Body of pancreas (tissue), 4 donors: ENCODE data around the gene DYNLRB1. TPM values are rescaled to one million over a fixed set of nuclear protein-coding genes. Genes with fewer than 3 reads are reported as not detected.

Source experiments
- ATAC-seq: fragments of 150-250 bp; one replicate; pipeline ENCODE4 v1.9.1; 2016
- DNase-seq, 4 donors: peaks; one replicate each; pipeline ENCODE4 v3.0.0-alpha.2; 2019
- H3K27ac ChIP-seq, 4 donors: fragments of 200-600 bp; sonication (generic); 1 replicate in 3 of 4; 2 replicates in 1 of 4; pipeline versions ENCODE4 v1.5.1 to v1.6.1; 2016 to 2019; ENCODE audit warnings: mild to moderate bottlenecking in 1 of 4, mixed read lengths in 1 of 4, moderate library complexity in 1 of 4
- H3K27me3 ChIP-seq, 2 donors: fragments of 200-600 bp; sonication (generic); one replicate each; pipeline ENCODE4 v1.6.0; 2016; ENCODE audit warnings: mild to moderate bottlenecking in 1 of 2
- H3K36me3 ChIP-seq, 2 donors: fragments of 200-600 bp; sonication (generic); replicated peaks in 1 of 2; 2 replicates each; pipeline ENCODE4 v1.5.1; 2016; ENCODE audit warnings: low read depth in 2 of 2; ENCODE audit not compliant: insufficient read depth in 1 of 2
- H3K4me1 ChIP-seq: fragments of 200-600 bp; sonication (generic); one replicate; pipeline ENCODE4 v1.6.0; 2016
- H3K4me3 ChIP-seq, 2 donors: fragments of 200-600 bp; sonication (generic); 1 replicate in 1 of 2; 2 replicates in 1 of 2; pipeline ENCODE4 v1.5.1; 2016 to 2019
- H3K9me3 ChIP-seq, 3 donors: fragments of 200-600 bp; sonication (generic); 1 replicate in 2 of 3; 2 replicates in 1 of 3; pipeline ENCODE4 v1.5.1; 2016
- POLR2A ChIP-seq, 3 donors: fragments of 450-650 bp; IDR thresholded peaks; one replicate each; pipeline ENCODE4 v1.6.1; 2016; ENCODE audit warnings: antibody characterized with exemption in 3 of 3, mild to moderate bottlenecking in 2 of 3
- WGBS, 2 donors: methylation state at CpG; one replicate each; pipeline ENCODE4 v1.1.5; 2017; 5-methylcytosine and 5-hydroxymethylcytosine counted together
- intact Hi-C: fragments of 100-400 bp; cut with DNase I; formaldehyde crosslinking; loops from one replicate; pipeline ENCODE4 v1.15.1; 2023
- total RNA-seq, 2 donors: library from RNA; depleted of rRNA; stranded (reverse); fragments of >200 nt; gene quantifications; one replicate each; pipeline ENCODE4 v1.1.0, GENCODE V29; 2016
- TF ChIP-seq, protein P1 (sequence below), 7 experiments: fragments of 450-650 bp in 4 of 7; fragments of 200-600 bp in 3 of 7; sonication (generic) in 3 of 7; IDR thresholded peaks; one replicate each; pipeline ENCODE4 v1.5.1; 2016 to 2019; ENCODE audit warnings: antibody characterized with exemption in 7 of 7

The DYNLRB1 gene
- total RNA-seq, 2 donors from 2014 or later = 58.9 to 64.3 TPM

DNA sequence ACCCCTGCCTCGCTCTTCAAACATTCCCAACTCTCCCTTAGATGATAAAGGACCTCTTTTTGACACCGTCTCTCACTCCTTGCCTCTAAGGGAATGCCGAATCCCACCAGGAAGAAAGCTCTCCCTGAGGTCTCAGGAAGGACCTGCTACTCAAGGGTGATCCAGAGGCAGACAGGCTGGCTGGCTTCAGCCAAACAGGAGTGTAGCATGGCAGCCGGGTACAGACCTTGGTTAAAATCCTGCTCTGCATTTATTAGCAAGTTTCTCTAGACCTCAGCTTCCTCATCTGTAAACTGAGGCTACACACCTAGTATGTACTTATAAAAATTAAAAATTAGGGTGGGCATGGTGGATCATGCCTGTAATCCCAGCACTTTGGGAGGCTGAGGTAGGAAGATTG, 59.5 kb downstream of the DYNLRB1 start:
- no peak for ATAC-seq
- WGBS, 2 donors = 88 to 98% methylated on average over 4 of the region's 4 CpGs
- H3K36me3 ChIP-seq = no peaks in the 10 kb centered on the region
- H3K27ac ChIP-seq = no peak overlapping the region
- H3K9me3 ChIP-seq = no peaks in the 10 kb centered on the region
- TF ChIP-seq, protein P1, sequence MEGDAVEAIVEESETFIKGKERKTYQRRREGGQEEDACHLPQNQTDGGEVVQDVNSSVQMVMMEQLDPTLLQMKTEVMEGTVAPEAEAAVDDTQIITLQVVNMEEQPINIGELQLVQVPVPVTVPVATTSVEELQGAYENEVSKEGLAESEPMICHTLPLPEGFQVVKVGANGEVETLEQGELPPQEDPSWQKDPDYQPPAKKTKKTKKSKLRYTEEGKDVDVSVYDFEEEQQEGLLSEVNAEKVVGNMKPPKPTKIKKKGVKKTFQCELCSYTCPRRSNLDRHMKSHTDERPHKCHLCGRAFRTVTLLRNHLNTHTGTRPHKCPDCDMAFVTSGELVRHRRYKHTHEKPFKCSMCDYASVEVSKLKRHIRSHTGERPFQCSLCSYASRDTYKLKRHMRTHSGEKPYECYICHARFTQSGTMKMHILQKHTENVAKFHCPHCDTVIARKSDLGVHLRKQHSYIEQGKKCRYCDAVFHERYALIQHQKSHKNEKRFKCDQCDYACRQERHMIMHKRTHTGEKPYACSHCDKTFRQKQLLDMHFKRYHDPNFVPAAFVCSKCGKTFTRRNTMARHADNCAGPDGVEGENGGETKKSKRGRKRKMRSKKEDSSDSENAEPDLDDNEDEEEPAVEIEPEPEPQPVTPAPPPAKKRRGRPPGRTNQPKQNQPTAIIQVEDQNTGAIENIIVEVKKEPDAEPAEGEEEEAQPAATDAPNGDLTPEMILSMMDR (IDR thresholded peaks at IDR 0.05) = no peak
- TF ChIP-seq POLR2A (IDR thresholded peaks at IDR 0.05) = no peak
- H3K4me3 ChIP-seq = no peak overlapping the region
- no peaks in the 10 kb centered on the region for H3K4me1 ChIP-seq
- no peaks in the 10 kb centered on the region for H3K27me3 ChIP-seq
- no peak for DNase-seq
- intact Hi-C loops = no loop called here

DNA sequence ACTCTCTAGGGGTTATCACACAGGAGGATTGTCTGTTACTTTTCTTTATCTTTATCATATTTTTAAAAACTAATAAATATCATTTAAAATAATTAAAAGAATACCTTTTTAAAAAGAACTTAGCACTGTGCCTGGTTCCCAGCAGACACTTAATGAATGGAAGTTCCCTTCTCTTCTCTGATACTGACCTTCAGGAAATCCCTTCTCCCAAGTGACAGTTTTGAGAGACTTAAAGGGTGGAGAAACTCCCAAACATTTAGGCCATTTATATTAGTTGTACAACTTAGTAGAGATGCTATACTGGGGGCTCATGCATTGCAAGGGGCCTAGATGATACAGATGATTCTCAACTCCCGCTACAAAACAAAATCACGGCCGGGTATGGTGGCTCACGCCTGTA, 60.8 kb downstream of the DYNLRB1 start:
- WGBS, 2 donors = 96 to 97% methylated on average over 4 of the region's 4 CpGs
- no peaks in the 10 kb centered on the region for H3K27me3 ChIP-seq
- no peaks in the 10 kb centered on the region for H3K9me3 ChIP-seq
- no peak overlapping the region for H3K27ac ChIP-seq
- TF ChIP-seq, protein P1 (IDR thresholded peaks at IDR 0.05) = no peak
- no peak for TF ChIP-seq POLR2A (IDR thresholded peaks at IDR 0.05)
- ATAC-seq (no peak), DNase-seq (no peak)
- H3K4me3 ChIP-seq = no peak overlapping the region
- no peaks in the 10 kb centered on the region for H3K4me1 ChIP-seq
- no peaks in the 10 kb centered on the region for H3K36me3 ChIP-seq
- intact Hi-C loops = no loop called here

- H3K4me3 ChIP-seq = no peak overlapping the region
- intact Hi-C loops = no loop called here
- no peaks in the 10 kb centered on the region for H3K27me3 ChIP-seq
- TF ChIP-seq POLR2A (IDR thresholded peaks at IDR 0.05) = no peak
- TF ChIP-seq, protein P1 (IDR thresholded peaks at IDR 0.05) = no peak
- no peaks in the 10 kb centered on the region for H3K36me3 ChIP-seq
- no peak for DNase-seq
- no peaks in the 10 kb centered on the region for H3K9me3 ChIP-seq
- WGBS, 2 donors = 42 to 59% methylated on average over 2 of the region's 2 CpGs
- ATAC-seq = no peak
- no peak overlapping the region for H3K27ac ChIP-seq
- H3K4me1 ChIP-seq = no peaks in the 10 kb centered on the region
Observed at GRCh38 chr20:34578025-34578424, 61.8 kb downstream of the DYNLRB1 start.

- TF ChIP-seq POLR2A (IDR thresholded peaks at IDR 0.05) = no peak
- TF ChIP-seq, protein P1 (IDR thresholded peaks at IDR 0.05) = no peak
- ATAC-seq (no peak), DNase-seq (no peak)
- intact Hi-C loops = no loop called here
- Histone ChIP-seq H3K36me3 (no peaks in the 10 kb centered on the region), H3K9me3 (no peaks in the 10 kb centered on the region), H3K27ac (no peak overlapping the region), H3K4me3 (no peak overlapping the region), H3K27me3 (no peaks in the 10 kb centered on the region), H3K4me1 (no peaks in the 10 kb centered on the region)
- WGBS, 2 donors = 79 to 81% methylated on average over 6 of the region's 6 CpGs
Observed at GRCh38 chr20:34578521-34578920, 62.3 kb downstream of the DYNLRB1 start.

DNA sequence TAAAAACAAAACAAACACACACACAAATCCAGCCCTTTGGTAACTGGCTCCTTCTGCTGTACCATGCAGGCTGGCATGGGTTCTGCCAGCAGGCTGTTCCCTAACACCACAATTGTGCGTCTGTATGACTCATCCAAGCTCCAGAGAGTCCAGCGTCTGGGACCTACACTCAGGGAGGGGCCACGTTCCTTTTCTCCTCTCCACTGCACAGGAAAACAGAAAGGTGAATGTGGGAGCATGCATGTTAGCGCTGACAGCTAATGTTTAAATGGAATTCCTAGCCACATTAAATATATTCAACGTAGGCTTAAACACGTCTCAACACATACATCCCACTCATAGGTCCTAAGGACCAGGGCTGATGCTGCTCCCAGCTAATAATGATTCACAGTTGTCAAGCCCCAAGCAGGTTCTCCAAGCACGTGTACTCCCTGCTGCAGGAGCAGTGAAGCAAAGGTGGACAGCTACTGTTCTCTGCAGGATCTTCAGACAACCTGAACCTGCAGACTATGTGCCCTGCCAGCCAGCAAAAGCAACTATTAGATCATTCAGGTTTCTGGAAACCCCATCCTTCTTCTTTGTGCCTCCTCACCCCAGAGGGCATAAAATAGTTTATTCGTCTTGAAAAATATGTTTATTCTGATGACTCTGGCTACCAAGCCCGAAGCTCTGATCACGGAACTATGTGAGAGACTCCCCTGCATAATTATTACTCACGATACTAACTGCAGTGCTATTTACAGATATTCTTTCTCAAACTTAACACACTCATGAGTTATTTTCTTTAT, 63.2 kb downstream of the DYNLRB1 start:
- H3K9me3 ChIP-seq = no peaks in the 10 kb centered on the region
- peak; percentile 40 for ATAC-seq
- intact Hi-C loops = no loop called here
- peak in 2 of 4 donors; percentile 29 to 38 for DNase-seq
- TF ChIP-seq POLR2A (IDR thresholded peaks at IDR 0.05) = no peak
- TF ChIP-seq, protein P1 (IDR thresholded peaks at IDR 0.05) = peak in 3 of 7 experiments; percentile 15 to 26 (median 16)
- H3K27ac ChIP-seq = no peak overlapping the region
- no peaks in the 10 kb centered on the region for H3K4me1 ChIP-seq
- no peaks in the 10 kb centered on the region for H3K36me3 ChIP-seq
- 76 to 89% methylated on average over 10 to 11 of the region's 11 CpGs for WGBS, 2 donors
- H3K4me3 ChIP-seq = no peak overlapping the region
- H3K27me3 ChIP-seq = no peaks in the 10 kb centered on the region
